GM23338 (cell line): ENCODE results near the gene HMGCLL1. TPM values are rescaled to one million over a fixed set of nuclear protein-coding genes. Genes with fewer than 3 reads are reported as not detected.

ENCODE experiments used
- ATAC-seq: fragments of 200-7000 bp; cut with Tn5 transposase; 3 replicates; pipeline ENCODE4 v1.9.1; 2020
- DNase-seq: peaks from one replicate; pipeline ENCODE4 v3.0.0-alpha.2; 2015; ENCODE audit warnings: low spot score
- H2AFZ ChIP-seq: fragments of 200-600 bp; sonication (generic); 2 replicates; pipeline ENCODE4 v1.8.0; 2016; ENCODE audit warnings: antibody characterized with exemption, mild to moderate bottlenecking, moderate library complexity
- H3F3A ChIP-seq: fragments of 200-600 bp; sonication (generic); replicated peaks from 2 replicates; pipeline ENCODE4 v1.8.0; 2017; ENCODE audit warnings: antibody characterized with exemption, mixed run types, low read depth
- H3K27ac ChIP-seq: fragments of 200-600 bp; sonication (generic); 2 replicates; pipeline ENCODE4 v1.6.1; 2016; ENCODE audit warnings: low read depth
- H3K27me3 ChIP-seq: fragments of 200-600 bp; sonication (generic); 2 replicates; pipeline ENCODE4 v1.8.0; 2016; ENCODE audit warnings: mild to moderate bottlenecking, mixed run types, moderate library complexity; ENCODE audit not compliant: insufficient read depth
- H3K36me3 ChIP-seq: fragments of 200-600 bp; sonication (generic); 2 replicates; pipeline ENCODE4 v1.8.0; 2016; ENCODE audit warnings: mild to moderate bottlenecking; ENCODE audit not compliant: insufficient read depth
- H3K4me1 ChIP-seq: fragments of 200-600 bp; sonication (generic); 2 replicates; pipeline ENCODE4 v1.8.0; 2016; ENCODE audit warnings: mild to moderate bottlenecking, moderate library complexity; ENCODE audit not compliant: insufficient read depth
- H3K4me2 ChIP-seq: fragments of 200-600 bp; sonication (generic); 2 replicates; pipeline ENCODE4 v1.7.1; 2017; ENCODE audit warnings: mixed run types
- H3K4me3 ChIP-seq: fragments of 200-600 bp; sonication (generic); 2 replicates; pipeline ENCODE4 v1.6.1; 2016; ENCODE audit warnings: mixed run types
- H3K79me2 ChIP-seq: fragments of 200-600 bp; sonication (generic); replicated peaks from 2 replicates; pipeline ENCODE4 v1.8.0; 2017; ENCODE audit warnings: mild to moderate bottlenecking; ENCODE audit not compliant: insufficient read depth
- H3K9me2 ChIP-seq: fragments of 200-600 bp; sonication (generic); 2 replicates; pipeline ENCODE4 v1.8.0; 2017; ENCODE audit not compliant: insufficient read depth
- H4K20me1 ChIP-seq: fragments of 200-600 bp; sonication (generic); replicated peaks from 2 replicates; pipeline ENCODE4 v1.8.0; 2017; ENCODE audit warnings: mild to moderate bottlenecking; ENCODE audit not compliant: insufficient read depth
- H3K27ac Mint-ChIP-seq: 2 replicates; pipeline ENCODE4 v1.8.0; 2020; ENCODE audit warnings: inconsistent platforms, mild to moderate bottlenecking, moderate library complexity, mixed read lengths
- H3K27me3 Mint-ChIP-seq: 3 replicates; pipeline ENCODE4 v1.8.0; 2022; ENCODE audit warnings: low read depth, mild to moderate bottlenecking, moderate library complexity, mixed read lengths, inconsistent platforms; ENCODE audit not compliant: insufficient read depth, poor library complexity
- H3K36me3 Mint-ChIP-seq: 3 replicates; pipeline ENCODE4 v1.8.0; 2021; ENCODE audit warnings: low read depth, mild to moderate bottlenecking, inconsistent platforms, moderate library complexity, mixed read lengths
- H3K4me1 Mint-ChIP-seq: 3 replicates; pipeline ENCODE4 v1.8.0; 2020; ENCODE audit warnings: mild to moderate bottlenecking, inconsistent platforms, mixed read lengths
- H3K4me3 Mint-ChIP-seq: 3 replicates; pipeline ENCODE4 v1.8.0; 2021; ENCODE audit warnings: moderate library complexity, mild to moderate bottlenecking, inconsistent platforms, mixed read lengths
- H3K9me3 Mint-ChIP-seq: 3 replicates; pipeline ENCODE4 v1.8.0; 2020; ENCODE audit warnings: moderate library complexity, mild to moderate bottlenecking, inconsistent platforms, mixed read lengths
- CREB1 ChIP-seq: fragments of 250-450 bp; sonication (Bioruptor Pico); IDR thresholded peaks from 2 replicates; pipeline ENCODE4 v1.5.0; 2020; ENCODE audit warnings: low read depth, mild to moderate bottlenecking, moderate library complexity
- EZH2 ChIP-seq: fragments of 200-600 bp; sonication (generic); IDR thresholded peaks from one replicate; pipeline ENCODE4 v1.8.0; 2017; ENCODE audit warnings: antibody characterized with exemption, mild to moderate bottlenecking, low read depth; ENCODE audit not compliant: unreplicated experiment
- EZH2phosphoT487 ChIP-seq: fragments of 200-600 bp; sonication (generic); IDR thresholded peaks from one replicate; pipeline ENCODE4 v1.8.1; 2018; ENCODE audit warnings: antibody characterized with exemption; ENCODE audit not compliant: unreplicated experiment
- JUNB ChIP-seq: IDR thresholded peaks from one replicate; pipeline ENCODE4 v1.6.1; 2016; ENCODE audit warnings: antibody characterized with exemption; ENCODE audit not compliant: unreplicated experiment
- NANOG ChIP-seq: IDR thresholded peaks from 2 replicates; pipeline ENCODE4 v1.6.1; 2016; ENCODE audit warnings: antibody characterized with exemption, borderline replicate concordance
- POLR2AphosphoS5 ChIP-seq: IDR thresholded peaks from 2 replicates; pipeline ENCODE4 v1.6.1; 2016; ENCODE audit warnings: antibody characterized with exemption, low read depth
- STAT1 ChIP-seq: IDR thresholded peaks from one replicate; pipeline ENCODE4 v1.6.1; 2016; ENCODE audit warnings: antibody characterized with exemption; ENCODE audit not compliant: unreplicated experiment
- ZNF114 ChIP-seq: fragments of 250-450 bp; sonication (Bioruptor Pico); IDR thresholded peaks from 2 replicates; pipeline ENCODE4 v1.5.0; 2020; ENCODE audit warnings: mild to moderate bottlenecking, moderate library complexity
- polyA plus RNA-seq: library from polyadenylated mRNA; unstranded; fragments of >200 nt; fragmentation: Nextera tagmentation; extraction: Ambion mirVana; gene quantifications from 2 replicates; pipeline ENCODE4 v1.2.1, GENCODE V29; 2016
- total RNA-seq: library from RNA; depleted of rRNA; stranded (reverse); fragments of >200 nt; shearing (Covaris generic); gene quantifications from 2 replicates; pipeline ENCODE4 v1.2.3, GENCODE V29; 2014
- TF ChIP-seq, protein P1 (sequence below): IDR thresholded peaks from 2 replicates; pipeline ENCODE4 v1.6.1; 2016; ENCODE audit warnings: antibody characterized with exemption
- TF ChIP-seq, protein P2 (sequence below): fragments of 250-450 bp; sonication (Bioruptor Pico); IDR thresholded peaks from 2 replicates; pipeline ENCODE4 v1.5.0; 2020; ENCODE audit warnings: mild to moderate bottlenecking, moderate library complexity
- TF ChIP-seq, protein P3 (sequence below), 2 experiments: fragments of 200-600 bp in 1 of 2; sonication (generic) in 1 of 2; conservative IDR thresholded peaks; 2 replicates each; pipeline versions ENCODE4 v1.5.1 to v1.6.1; 2016 to 2017; ENCODE audit warnings: antibody characterized with exemption in 2 of 2, low read depth in 2 of 2, mild to moderate bottlenecking in 2 of 2, moderate library complexity in 1 of 2
- TF ChIP-seq, protein P4 (sequence below): IDR thresholded peaks from one replicate; pipeline ENCODE4 v1.6.1; 2018; ENCODE audit warnings: antibody characterized with exemption; ENCODE audit not compliant: unreplicated experiment

The HMGCLL1 gene
- total and polyA plus RNA-seq, 2 experiments from 2014 or later: 0.24 TPM; not detected in 1

DNA sequence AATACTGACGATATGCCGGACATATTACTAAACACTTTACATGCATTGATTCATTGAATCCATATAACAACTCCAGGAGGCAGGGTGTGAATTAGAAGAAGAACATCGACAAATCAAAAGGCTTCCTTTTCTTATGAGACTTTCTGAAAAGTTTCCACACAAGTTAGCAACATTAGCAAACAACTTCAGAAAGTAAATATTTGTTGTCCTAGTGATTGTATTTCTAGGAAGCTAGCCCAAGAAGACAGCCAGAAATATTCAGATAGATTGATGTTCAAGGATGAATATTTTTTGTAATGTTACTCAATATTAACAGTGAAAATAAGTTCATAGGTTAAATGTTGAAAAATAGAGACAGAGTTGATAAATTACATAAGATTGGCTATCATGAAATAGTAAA lies 131.1 kb downstream of the HMGCLL1 start:
- TF ChIP-seq POLR2AphosphoS5: no peak
- no peak for TF ChIP-seq CREB1 (CRISPR knock-in tag)
- no peak for TF ChIP-seq EZH2
- TF ChIP-seq NANOG: no peak
- TF ChIP-seq ZNF114: no peak
- TF ChIP-seq, protein P1, sequence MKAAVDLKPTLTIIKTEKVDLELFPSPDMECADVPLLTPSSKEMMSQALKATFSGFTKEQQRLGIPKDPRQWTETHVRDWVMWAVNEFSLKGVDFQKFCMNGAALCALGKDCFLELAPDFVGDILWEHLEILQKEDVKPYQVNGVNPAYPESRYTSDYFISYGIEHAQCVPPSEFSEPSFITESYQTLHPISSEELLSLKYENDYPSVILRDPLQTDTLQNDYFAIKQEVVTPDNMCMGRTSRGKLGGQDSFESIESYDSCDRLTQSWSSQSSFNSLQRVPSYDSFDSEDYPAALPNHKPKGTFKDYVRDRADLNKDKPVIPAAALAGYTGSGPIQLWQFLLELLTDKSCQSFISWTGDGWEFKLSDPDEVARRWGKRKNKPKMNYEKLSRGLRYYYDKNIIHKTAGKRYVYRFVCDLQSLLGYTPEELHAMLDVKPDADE: no peak
- no peak for TF ChIP-seq EZH2phosphoT487
- TF ChIP-seq, protein P2, sequence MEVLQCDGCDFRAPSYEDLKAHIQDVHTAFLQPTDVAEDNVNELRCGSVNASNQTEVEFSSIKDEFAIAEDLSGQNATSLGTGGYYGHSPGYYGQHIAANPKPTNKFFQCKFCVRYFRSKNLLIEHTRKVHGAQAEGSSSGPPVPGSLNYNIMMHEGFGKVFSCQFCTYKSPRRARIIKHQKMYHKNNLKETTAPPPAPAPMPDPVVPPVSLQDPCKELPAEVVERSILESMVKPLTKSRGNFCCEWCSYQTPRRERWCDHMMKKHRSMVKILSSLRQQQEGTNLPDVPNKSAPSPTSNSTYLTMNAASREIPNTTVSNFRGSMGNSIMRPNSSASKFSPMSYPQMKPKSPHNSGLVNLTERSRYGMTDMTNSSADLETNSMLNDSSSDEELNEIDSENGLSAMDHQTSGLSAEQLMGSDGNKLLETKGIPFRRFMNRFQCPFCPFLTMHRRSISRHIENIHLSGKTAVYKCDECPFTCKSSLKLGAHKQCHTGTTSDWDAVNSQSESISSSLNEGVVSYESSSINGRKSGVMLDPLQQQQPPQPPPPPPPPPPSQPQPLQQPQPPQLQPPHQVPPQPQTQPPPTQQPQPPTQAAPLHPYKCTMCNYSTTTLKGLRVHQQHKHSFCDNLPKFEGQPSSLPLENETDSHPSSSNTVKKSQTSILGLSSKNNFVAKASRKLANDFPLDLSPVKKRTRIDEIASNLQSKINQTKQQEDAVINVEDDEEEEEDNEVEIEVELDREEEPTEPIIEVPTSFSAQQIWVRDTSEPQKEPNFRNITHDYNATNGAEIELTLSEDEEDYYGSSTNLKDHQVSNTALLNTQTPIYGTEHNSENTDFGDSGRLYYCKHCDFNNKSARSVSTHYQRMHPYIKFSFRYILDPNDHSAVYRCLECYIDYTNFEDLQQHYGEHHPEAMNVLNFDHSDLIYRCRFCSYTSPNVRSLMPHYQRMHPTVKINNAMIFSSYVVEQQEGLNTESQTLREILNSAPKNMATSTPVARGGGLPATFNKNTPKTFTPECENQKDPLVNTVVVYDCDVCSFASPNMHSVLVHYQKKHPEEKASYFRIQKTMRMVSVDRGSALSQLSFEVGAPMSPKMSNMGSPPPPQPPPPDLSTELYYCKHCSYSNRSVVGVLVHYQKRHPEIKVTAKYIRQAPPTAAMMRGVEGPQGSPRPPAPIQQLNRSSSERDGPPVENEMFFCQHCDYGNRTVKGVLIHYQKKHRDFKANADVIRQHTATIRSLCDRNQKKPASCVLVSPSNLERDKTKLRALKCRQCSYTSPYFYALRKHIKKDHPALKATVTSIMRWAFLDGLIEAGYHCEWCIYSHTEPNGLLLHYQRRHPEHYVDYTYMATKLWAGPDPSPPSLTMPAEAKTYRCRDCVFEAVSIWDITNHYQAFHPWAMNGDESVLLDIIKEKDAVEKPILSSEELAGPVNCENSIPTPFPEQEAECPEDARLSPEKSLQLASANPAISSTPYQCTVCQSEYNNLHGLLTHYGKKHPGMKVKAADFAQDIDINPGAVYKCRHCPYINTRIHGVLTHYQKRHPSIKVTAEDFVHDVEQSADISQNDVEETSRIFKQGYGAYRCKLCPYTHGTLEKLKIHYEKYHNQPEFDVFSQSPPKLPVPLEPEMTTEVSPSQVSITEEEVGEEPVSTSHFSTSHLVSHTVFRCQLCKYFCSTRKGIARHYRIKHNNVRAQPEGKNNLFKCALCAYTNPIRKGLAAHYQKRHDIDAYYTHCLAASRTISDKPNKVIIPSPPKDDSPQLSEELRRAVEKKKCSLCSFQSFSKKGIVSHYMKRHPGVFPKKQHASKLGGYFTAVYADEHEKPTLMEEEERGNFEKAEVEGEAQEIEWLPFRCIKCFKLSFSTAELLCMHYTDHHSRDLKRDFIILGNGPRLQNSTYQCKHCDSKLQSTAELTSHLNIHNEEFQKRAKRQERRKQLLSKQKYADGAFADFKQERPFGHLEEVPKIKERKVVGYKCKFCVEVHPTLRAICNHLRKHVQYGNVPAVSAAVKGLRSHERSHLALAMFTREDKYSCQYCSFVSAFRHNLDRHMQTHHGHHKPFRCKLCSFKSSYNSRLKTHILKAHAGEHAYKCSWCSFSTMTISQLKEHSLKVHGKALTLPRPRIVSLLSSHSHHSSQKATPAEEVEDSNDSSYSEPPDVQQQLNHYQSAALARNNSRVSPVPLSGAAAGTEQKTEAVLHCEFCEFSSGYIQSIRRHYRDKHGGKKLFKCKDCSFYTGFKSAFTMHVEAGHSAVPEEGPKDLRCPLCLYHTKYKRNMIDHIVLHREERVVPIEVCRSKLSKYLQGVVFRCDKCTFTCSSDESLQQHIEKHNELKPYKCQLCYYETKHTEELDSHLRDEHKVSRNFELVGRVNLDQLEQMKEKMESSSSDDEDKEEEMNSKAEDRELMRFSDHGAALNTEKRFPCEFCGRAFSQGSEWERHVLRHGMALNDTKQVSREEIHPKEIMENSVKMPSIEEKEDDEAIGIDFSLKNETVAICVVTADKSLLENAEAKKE (CRISPR knock-in tag): no peak
- no peak for TF ChIP-seq JUNB
- TF ChIP-seq, protein P3, sequence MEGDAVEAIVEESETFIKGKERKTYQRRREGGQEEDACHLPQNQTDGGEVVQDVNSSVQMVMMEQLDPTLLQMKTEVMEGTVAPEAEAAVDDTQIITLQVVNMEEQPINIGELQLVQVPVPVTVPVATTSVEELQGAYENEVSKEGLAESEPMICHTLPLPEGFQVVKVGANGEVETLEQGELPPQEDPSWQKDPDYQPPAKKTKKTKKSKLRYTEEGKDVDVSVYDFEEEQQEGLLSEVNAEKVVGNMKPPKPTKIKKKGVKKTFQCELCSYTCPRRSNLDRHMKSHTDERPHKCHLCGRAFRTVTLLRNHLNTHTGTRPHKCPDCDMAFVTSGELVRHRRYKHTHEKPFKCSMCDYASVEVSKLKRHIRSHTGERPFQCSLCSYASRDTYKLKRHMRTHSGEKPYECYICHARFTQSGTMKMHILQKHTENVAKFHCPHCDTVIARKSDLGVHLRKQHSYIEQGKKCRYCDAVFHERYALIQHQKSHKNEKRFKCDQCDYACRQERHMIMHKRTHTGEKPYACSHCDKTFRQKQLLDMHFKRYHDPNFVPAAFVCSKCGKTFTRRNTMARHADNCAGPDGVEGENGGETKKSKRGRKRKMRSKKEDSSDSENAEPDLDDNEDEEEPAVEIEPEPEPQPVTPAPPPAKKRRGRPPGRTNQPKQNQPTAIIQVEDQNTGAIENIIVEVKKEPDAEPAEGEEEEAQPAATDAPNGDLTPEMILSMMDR (conservative IDR thresholded peaks at IDR 0.05; ENCODE audit: low read depth in 2 of 2): no peak
- TF ChIP-seq, protein P4, sequence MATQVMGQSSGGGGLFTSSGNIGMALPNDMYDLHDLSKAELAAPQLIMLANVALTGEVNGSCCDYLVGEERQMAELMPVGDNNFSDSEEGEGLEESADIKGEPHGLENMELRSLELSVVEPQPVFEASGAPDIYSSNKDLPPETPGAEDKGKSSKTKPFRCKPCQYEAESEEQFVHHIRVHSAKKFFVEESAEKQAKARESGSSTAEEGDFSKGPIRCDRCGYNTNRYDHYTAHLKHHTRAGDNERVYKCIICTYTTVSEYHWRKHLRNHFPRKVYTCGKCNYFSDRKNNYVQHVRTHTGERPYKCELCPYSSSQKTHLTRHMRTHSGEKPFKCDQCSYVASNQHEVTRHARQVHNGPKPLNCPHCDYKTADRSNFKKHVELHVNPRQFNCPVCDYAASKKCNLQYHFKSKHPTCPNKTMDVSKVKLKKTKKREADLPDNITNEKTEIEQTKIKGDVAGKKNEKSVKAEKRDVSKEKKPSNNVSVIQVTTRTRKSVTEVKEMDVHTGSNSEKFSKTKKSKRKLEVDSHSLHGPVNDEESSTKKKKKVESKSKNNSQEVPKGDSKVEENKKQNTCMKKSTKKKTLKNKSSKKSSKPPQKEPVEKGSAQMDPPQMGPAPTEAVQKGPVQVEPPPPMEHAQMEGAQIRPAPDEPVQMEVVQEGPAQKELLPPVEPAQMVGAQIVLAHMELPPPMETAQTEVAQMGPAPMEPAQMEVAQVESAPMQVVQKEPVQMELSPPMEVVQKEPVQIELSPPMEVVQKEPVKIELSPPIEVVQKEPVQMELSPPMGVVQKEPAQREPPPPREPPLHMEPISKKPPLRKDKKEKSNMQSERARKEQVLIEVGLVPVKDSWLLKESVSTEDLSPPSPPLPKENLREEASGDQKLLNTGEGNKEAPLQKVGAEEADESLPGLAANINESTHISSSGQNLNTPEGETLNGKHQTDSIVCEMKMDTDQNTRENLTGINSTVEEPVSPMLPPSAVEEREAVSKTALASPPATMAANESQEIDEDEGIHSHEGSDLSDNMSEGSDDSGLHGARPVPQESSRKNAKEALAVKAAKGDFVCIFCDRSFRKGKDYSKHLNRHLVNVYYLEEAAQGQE: no peak
- TF ChIP-seq STAT1: no peak
- Mint-ChIP-seq H3K27ac (no peak overlapping the region), H3K9me3 (no peaks in the 10 kb centered on the region), H3K27me3 (no peaks in the 10 kb centered on the region), H3K4me3 (no peak overlapping the region), H3K36me3 (no peaks in the 10 kb centered on the region), H3K4me1 (no peaks in the 10 kb centered on the region)
- Histone ChIP-seq H3K36me3 (no peaks in the 10 kb centered on the region), H4K20me1 (no peaks in the 10 kb centered on the region), H3K4me1 (no peaks in the 10 kb centered on the region), H3K27ac (no peak overlapping the region), H3F3A (no peaks in the 10 kb centered on the region), H3K79me2 (no peaks in the 10 kb centered on the region), H3K4me3 (no peak overlapping the region), H3K27me3 (no peaks in the 10 kb centered on the region), H2AFZ (no peak overlapping the region), H3K9me2 (no peaks in the 10 kb centered on the region), H3K4me2 (no peak overlapping the region)
- ATAC-seq (no peak), DNase-seq (no peak)
